CD4-positive, alpha-beta T cell treated with Interleukin-21 for 1 hour (primary cell): Measurements from ENCODE around the gene SIMC1.

Experiments
- DNase-seq: peaks from one replicate; pipeline ENCODE4 v3.0.0-alpha.2; 2020

Gene SIMC1

DNA sequence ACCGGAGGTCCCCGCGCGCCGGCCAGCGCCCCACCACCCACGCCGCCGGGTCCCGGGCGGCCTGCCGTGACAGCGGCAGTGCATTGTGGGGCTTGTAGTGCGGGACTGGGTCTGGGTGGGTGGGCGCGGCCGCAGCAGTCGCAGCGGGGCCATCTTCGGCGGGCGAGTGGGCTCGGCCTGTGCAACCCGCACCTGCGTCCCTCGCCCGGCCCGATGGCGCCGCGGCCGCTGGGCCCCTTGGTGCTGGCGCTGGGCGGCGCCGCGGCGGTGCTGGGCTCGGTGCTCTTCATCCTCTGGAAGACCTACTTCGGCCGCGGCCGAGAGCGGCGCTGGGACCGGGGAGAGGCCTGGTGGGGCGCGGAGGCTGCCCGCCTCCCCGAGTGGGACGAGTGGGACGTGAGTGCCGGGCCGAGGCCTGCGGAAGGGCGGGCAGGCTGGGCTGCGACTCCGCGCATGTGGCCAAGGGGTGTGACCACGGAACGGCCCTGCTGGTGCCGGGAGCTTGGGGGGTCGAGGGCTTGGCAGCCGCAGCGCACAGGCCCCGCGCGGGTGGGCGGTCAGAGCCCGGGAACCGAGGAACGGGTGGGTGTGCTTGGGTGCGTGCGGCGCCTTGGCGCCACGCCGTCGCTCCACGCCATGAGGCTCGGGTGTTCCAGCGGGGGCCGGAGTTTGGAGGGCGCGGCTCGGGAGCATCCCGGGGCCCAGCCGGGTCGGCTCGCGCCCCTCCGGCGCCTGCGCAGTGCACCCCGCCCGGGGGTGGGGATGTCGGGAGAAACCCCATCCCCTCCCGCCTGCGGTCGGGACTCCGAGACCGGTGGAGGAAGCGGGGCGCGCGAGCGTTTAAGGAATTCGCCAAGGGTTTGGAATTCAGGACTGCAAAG, 127.4 kb downstream of the SIMC1 start, which contains the start of gene ARL10:
Gene ARL10, plus strand, starts transcription at position 137 of the 881 bp plus-strand sequence. Its CDS starts 77 bp downstream, at position 214.
- DNase-seq: peak; percentile 55

DNA sequence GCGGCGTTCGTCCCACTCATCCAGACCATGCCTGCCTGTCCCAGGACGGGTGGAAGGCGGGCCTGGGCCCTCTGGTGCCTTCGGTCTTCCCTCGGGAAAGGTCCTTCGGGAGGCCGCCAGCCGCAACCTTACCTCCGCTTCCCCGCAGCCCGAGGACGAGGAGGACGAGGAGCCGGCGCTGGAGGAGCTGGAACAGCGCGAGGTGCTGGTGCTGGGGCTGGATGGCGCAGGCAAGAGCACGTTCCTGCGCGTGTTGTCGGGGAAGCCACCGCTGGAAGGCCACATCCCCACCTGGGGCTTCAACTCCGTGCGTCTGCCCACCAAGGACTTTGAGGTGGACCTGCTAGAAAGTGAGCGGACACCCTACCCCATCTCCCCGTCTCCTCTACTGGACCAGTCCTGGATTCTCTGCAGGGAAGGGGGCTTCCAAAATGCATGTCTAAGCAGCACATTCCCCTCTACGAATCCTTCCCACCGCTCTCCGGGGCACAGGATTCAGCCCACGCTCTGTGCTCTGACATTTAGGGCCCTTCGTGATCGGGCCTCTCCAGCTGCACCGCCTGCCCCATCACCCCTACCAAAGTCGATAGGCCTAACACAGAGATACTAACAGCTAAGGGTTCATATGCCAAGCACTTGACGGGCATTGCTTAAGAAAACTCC, 128.1 kb downstream of the SIMC1 start:
- no peak for DNase-seq

DNA sequence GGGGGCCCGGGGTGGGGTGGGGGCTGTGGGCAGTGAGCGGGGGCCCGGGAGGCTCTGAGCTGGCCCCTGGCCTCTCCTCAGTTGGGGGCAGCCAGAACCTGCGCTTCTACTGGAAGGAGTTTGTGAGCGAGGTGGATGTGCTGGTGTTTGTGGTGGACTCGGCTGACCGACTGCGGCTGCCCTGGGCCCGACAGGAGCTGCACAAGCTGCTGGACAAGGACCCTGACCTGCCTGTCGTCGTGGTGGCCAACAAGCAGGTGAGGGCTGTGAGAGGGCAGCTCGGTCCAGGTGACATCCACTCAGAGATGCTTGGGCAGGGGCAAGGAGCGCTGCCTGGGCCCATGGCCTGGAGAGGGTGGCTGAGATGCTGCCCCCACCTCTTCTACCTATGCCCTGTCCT, 130.5 kb downstream of the SIMC1 start:
- DNase-seq: no peak

DNA sequence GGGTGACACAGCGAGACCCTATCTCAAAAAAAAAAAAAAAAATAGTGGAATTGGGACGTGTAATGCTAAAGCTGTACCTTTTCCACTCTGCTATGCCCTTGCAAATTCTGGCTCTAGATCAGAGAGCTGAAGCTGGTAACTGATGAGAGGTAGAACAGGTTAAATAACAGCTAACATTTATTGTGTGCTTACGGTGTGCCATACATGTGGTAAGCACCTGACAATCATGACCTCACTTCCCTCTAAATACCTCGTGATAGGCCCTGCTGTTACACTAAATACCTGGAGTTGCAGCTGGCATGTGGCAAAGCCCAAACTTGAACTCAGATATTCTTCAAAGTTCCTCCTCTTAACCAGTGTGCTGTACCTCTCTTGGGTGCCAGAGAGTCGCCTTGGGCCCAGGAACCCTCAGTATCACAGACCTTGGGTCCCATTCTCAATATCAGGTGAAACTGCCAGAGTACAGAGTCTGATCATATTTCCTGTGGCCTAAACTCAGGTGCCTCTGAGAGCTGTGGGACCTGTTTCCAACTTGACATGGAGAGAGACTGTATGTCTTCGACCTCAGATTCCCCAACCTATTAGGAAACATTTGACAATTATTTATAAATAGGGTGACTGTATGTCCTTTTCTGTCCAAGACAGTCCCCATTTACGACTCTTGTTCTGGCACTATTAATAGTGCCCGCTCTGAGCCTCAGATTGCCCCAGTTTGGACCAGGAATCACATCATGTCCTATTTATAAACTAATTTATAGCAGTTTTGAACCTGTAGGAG, 131.9 kb downstream of the SIMC1 start:
- DNase-seq: no peak

DNA sequence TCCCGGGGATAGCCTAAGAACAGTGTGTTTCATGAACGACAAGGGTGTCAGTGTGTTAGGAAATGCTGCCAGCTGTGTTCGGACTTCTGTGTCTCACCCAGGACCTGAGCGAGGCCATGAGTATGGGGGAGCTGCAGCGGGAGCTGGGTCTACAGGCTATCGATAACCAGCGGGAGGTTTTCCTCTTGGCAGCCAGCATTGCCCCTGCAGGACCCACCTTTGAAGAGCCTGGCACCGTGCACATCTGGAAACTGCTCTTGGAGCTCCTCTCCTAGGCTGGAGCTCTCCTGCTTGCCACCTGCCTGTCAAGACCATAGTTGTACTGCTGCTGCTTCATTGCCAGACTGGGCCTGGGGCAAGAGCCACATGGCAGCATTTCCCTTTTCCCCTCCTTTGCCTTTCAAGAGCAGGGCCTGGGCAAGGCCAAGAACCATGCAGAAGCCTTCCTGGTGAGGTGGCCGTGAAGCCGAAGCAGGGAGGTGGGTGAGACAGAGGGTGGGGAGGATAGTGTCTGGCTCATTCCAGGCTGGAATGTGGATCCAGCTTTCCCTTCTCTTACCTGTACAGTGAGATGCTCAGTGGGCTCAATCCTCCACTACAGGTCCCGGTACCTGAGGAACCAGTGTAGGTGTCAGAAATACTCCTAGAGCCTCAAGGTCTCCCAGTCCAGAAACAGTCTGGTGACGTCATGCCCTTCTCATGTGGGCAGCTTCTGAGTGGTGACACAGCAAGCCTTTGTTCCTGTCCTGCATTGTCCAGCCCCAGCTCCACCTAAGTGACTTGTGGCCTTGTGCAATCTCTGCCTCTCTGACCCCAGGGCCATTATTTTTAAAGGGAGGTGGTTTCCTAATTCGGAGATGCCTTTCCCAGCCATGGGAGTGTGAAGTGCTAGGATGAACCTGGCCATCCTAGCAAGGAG, 133.7 kb downstream of the SIMC1 start:
- no peak for DNase-seq

DNA sequence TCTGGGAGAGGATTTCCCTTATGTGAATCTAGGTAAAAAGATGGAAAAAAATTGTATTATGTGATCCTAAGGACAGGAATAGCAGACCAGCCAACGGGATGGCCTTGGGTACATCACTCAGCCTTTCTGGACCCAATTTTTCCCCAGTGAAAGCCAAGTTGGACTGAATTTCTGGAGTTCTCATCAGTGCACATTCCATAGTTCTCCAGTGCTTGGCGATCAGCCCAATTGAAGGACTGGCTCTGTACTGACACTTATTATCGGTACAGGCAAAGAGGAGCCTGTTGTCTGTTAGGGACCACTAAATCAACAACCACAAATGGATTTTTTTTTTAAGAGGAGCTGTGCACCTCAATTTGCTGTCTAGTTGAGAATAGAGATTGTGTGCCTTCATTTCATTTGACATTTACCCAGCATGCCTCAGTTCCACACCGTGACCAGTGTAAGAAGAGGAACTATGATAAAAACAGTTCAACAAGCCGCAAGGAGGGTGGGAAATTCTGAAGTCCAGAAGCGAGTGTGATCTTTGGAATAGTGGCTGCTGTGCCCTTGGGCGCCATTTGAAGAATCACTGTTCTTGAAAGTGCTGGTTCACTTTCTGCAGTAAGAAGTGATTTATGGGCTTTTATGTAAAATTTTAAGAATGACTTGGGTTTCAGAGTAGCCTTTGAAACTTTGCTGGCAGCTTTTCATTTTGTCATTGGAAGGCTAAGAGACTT, 135.0 kb downstream of the SIMC1 start:
- no peak for DNase-seq

DNA sequence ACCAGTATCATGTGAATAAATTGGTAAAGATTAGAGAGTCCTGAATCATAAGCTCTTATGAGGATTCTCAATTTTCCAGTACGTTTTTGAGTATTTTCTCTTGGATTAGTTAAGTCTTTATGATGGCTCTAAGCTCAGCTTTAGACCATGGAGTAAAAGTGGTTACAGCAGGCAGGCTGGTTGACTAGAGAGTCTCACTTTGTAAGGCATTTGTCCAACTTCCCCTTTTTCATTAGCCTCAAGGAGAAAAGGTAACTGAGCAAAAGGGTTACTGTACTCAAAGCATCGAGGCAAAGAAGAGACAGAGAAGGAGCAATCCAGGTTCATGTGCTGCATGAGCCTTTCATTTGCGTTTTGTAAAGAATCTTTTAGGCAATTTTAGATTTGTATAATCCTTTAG, 141.7 kb downstream of the SIMC1 start:
- DNase-seq: no peak

DNA sequence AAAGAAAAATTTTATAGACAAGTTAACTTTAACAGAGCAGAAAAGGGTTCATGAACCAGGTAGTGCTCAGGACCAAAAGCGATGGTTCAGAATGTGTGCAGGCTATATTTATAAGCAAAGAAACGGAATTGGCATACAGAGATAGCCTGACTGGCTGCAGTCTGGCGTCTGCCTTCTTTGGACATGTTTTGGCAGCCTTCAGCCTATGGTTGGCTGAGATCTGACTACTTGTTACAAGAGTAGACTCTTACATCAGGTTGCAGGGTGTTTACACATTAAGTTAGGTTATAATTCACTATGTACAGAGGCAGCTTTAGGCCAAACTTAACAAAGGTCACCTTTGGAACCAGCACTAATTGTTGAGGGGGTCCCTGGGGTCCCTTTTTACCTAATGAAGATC, 143.2 kb downstream of the SIMC1 start:
- DNase-seq: no peak

DNA sequence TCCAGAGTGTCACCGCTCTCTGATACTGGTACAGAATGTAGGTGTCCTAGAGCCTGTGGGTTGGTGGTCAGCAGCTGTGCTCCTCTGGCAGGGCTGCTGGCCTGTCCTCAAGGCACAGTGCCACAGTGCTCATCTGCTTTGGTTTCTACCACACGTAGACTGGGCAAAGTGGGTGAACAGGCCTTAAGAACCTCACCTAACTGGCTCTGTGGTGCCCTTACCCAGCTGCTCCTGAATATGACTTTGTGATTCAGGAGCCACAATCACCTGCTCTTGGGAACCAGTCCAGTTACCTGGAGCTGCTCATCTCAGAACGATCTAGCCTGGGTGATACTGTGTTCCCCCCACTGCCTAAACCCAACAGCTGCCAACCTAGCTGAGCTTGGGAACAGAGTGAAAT, 143.8 kb downstream of the SIMC1 start:
- DNase-seq: no peak

DNA sequence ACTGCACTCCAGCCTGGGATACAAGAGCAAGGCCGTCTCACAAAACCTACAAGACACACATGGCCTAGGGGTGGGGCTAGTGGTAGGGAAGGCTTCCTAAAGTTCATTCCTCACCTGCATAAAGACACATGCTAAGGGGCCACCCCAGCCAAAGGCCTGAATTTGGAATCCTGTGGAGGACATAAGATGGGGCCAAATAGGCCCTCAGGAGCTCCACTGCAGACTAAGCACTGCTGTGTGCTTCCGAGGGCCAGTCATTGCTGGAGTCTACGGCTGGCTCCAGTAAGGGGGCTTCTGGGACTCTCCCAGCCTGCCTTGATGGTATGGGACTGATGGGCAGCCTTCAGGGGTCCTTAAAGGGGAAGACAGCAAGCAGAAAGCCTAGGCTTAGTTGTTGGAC, 144.5 kb downstream of the SIMC1 start:
- no peak for DNase-seq

DNA sequence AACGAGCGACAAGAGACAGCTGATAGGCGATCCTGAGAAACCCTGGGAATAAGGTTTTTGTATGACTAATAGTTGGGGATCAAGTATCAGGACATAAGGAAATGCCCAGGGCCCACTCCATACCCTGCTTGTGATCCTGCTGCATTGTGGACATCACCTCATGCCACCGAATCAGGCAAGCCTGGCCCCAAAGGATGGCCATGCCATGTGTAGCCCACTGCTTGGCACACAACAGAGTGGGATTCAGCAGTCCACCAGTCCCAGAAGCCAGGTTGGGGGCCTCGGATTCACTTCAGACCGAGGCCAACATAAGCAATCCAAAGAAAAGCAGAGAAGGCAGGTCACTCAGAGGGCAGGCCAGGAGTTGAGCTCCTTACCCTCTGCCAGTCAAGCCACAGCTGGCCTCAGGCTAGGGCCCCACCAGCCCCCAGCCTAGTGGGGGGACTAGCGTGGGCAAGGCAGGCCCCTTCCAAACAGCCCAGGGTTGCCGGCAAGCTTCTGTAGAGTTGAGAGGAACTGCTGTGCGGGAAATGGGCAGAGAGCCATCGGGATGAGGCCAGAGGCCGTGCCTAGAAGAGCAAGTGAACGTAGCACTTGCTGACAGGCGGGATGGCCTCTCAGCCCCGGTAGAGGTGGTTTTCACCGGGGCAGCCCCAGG, 145.2 kb downstream of the SIMC1 start:
- no peak for DNase-seq

DNA sequence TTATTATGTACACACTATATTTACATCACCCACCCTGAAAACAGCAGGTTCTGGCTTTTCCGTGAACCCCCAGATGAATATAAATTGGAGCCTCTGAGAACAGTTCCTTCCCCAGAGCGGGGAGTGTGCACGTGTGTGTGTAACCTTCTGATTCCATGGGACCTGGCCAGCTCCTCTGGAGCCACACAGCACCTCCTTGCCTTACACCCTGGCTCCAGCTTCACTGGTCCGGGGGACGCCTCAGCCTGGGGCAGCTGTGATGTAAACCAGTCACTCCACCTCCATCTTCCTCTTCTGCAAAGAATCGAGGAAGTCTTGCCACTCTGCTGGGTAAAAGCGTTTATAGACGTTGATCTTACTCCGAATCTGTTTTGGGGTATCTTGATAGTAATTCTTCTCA, 145.7 kb downstream of the SIMC1 start:
- no peak for DNase-seq

DNA sequence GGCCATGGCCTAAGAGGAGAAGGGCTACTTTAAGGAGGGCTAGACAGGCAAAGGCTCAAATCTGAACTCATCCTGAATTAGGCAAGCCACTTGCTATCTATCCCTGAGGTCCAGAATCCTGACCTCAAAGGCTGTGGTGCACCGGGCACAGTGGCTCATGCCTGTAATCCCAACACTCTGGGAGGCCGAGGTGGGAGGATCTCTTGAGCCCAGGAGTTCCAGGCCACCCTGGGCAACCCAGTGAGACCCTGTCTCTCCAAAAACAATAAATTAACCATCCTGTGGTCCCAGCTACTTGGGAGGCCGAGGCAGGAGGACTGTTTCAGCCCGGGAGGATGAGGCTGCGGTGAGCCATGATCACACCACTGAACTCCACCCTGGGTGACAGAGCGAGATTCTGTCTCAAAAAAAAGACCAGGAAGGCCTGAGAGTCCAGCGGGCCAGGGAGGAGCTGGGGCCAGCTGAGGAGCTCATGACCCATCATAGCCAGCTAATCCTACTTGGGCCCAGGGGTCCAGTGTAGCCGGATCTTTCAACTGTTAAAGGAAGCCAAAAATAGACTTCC, 146.2 kb downstream of the SIMC1 start:
- DNase-seq: no peak

DNA sequence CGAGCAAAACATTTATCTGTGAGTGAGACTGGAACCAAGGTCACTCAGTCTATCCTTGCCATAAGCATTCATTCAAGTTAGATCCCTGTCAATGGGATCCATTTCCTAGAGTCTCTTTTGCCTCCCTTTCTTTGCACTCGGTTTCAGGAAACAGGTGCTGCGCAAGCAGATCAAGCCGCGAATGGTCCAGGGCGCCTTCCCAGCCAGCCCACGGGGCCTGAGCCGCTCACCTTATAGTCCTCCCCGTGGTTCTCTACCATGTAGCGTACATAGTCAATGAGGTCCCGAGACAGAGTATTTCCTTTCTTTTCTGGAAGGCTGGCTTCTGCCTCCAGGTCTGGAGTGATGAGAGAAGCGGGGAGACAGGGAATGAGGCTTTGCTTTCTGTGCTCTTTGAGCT, 146.8 kb downstream of the SIMC1 start:
- no peak for DNase-seq

DNA sequence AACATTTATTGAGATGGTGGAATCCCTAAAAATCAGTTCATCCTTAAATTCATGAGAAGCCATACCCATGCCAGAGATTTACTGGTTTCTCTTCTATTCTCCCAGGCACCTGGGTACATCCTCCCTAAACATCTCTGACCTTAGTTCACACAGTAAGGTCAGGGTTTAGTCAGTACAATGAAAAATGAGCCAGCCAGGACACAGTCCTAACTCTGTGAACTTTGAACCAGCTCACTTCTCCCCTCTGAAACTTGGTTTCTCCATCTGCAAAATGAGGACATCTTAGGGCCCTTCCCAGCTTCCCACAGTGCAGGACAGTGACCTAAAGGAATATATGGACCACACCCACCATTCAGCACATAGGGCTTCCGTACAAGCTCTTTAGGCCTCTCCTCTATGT, 148.3 kb downstream of the SIMC1 start:
- no peak for DNase-seq

DNA sequence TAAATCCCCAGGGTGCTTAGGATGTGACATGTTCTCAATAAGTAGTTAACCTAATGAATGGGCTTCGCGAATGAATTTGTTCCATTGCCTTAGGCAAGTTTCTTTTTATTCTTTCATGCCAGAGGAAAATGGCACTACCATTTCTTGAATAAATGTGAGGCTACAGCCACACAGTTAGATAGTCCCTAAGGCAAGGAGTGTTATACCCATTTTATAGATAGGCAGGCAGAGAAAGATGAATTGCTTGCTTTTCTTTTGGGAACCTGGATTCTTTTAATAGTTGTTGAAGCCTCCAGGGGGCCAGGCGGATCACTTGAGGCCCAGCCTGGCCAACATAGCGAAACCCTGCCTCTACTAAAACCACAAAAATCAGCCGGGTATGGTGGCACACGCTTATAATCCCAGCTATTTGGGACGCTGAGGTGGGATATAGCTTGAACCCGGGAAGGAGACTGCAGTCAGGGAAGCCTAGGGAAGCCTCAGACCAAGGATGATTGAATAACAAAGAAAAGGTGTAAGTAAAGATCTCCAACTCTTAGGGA, 149.2 kb downstream of the SIMC1 start:
- no peak for DNase-seq

DNA sequence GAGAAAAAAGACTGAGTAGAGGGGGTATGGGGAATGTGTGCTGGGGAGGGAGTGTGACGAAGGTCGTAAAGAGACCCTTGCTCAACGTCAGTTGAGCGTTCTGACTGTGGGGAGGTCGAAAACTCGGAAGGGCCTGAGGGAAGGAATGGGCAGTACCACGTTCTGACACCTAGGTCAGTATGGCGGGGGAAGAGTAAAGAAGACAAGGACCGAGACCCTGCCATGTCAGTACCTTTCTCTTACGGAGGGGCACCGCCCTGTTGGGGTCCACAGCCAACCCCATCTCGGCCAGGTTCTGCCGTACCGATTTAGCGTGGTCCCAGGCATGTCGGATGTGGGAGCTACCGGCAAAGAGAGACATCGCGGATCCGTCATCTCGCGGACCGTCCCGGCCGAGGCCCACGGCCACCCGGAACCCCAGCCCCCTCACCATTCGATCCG, 149.8 kb downstream of the SIMC1 start:
- no peak for DNase-seq

DNA sequence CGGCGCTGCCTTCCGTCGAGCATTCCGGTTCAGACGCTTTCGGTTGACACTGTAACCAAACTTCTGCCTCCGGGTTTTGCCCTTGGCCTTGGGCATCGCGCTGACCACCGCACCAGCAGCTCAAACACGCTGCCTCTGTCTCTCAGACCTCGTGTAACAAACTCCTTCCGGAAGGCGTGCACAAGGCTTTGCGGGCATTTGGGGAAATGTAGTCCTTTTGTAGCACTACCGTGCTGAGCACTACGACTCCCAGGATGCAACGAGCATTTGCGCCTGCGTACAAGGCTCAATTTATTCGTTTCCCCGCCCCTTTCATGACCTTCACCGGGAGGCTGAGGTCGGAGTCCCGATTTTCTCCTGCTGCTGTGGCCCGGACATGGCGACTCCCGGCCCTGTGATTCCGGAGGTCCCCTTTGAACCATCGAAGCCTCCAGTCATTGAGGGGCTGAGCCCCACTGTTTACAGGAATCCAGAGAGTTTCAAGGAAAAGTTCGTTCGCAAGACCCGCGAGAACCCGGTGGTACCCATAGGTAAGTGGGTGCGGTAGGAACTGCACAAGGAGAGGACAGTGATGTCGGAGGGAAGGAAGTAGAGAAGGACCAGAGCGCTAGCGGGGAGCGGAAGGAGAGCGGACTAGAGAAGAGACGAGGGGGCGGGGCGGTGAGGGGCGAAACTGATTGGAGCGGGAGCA, 150.4 kb downstream of the SIMC1 start, which contains the start of the genes HIGD2A and NOP16:
Gene HIGD2A, plus strand, starts transcription at position 308 of the 691 bp plus-strand sequence. Its CDS starts 69 bp downstream, at position 377.
Gene NOP16, minus strand, starts transcription at position 155 of the 691 bp plus-strand sequence. Its CDS starts 59 bp downstream, at position 96.
- DNase-seq: peak; percentile 99
